ENCODE data around the gene SV2A.

The SV2A gene

GRCh38 chr1:149903836-149904491, 13.7 kb downstream of the SV2A start:
- no peak for ATAC-seq
- TF ChIP-seq OSR1 (CRISPR knock-in tag; IDR thresholded peaks at IDR 0.05) (no peak), ESRRG (CRISPR knock-in tag; IDR thresholded peaks at IDR 0.05) (no peak), ZC3H10 (CRISPR knock-in tag; IDR thresholded peaks at IDR 0.05) (no peak), CSDC2 (CRISPR knock-in tag; IDR thresholded peaks at IDR 0.05) (no peak), CREB5 (CRISPR knock-in tag; IDR thresholded peaks at IDR 0.05; ENCODE audit: low read depth) (no peak), ZFP30 (CRISPR knock-in tag; IDR thresholded peaks at IDR 0.05) (no peak)

GRCh38 chr1:149899460-149900284, 18.0 kb downstream of the SV2A start, which contains the start of gene BOLA1:
Gene BOLA1 (plus strand): TSS chr1:149899568. CDS start chr1:149900060, 492 bp downstream.
- no peak for TF ChIP-seq PATZ1 (CRISPR knock-in tag; IDR thresholded peaks at IDR 0.05; ENCODE audit: borderline replicate concordance)
- no peak for TF ChIP-seq ESRRG (CRISPR knock-in tag; IDR thresholded peaks at IDR 0.05)
- no peak for TF ChIP-seq ARNTL (CRISPR knock-in tag; IDR thresholded peaks at IDR 0.05; ENCODE audit: borderline replicate concordance, low read depth)
- TF ChIP-seq OSR1 (CRISPR knock-in tag; IDR thresholded peaks at IDR 0.05) = no peak
- TF ChIP-seq ZNF8 (CRISPR knock-in tag; IDR thresholded peaks at IDR 0.05) = no peak
- TF ChIP-seq CSDC2 (CRISPR knock-in tag; IDR thresholded peaks at IDR 0.05) = peak; percentile 44; the same call in 1 of the 2 replicates
- no peak for TF ChIP-seq BACH2 (CRISPR knock-in tag; IDR thresholded peaks at IDR 0.05; ENCODE audit: borderline replicate concordance)
- 0 out of 2 replicates have a peak, but pooled peaks have one; percentile 9 for TF ChIP-seq GLIS3 (CRISPR knock-in tag; IDR thresholded peaks at IDR 0.05)
- peak; percentile 99 for ATAC-seq

- ATAC-seq = no peak
- no peak for TF ChIP-seq CREB5 (CRISPR knock-in tag; IDR thresholded peaks at IDR 0.05; ENCODE audit: low read depth)
- no peak for TF ChIP-seq TCF4 (CRISPR knock-in tag; IDR thresholded peaks at IDR 0.05; ENCODE audit: borderline replicate concordance)
- no peak for TF ChIP-seq POU6F1 (CRISPR knock-in tag; IDR thresholded peaks at IDR 0.05; ENCODE audit: borderline replicate concordance, low read depth)
- no peak for TF ChIP-seq RARB (CRISPR knock-in tag; IDR thresholded peaks at IDR 0.05)
- no peak for TF ChIP-seq ZNF565 (CRISPR knock-in tag; conservative IDR thresholded peaks at IDR 0.05; ENCODE audit: low read depth)
- TF ChIP-seq CSRNP3 (CRISPR knock-in tag; IDR thresholded peaks at IDR 0.05) = no peak
- no peak for TF ChIP-seq PATZ1 (CRISPR knock-in tag; IDR thresholded peaks at IDR 0.05; ENCODE audit: borderline replicate concordance)
- TF ChIP-seq ESRRG (CRISPR knock-in tag; IDR thresholded peaks at IDR 0.05) = no peak
These were observed 21.1 kb downstream of the SV2A start for GRCh38 chr1:149896575-149896974.
